ENCODE results near the gene SOCS3.

GRCh38 chr17:78345172-78345571 is 14.7 kb downstream of the SOCS3 start:
- TF ChIP-seq POLR2AphosphoS5 (IDR thresholded peaks at IDR 0.05; ENCODE audit: low read depth, low read length) (no peak), TAF1 (IDR thresholded peaks at IDR 0.05; ENCODE audit: borderline replicate concordance, insufficient read depth, low read length) (no peak), SIN3A (IDR thresholded peaks at IDR 0.05; ENCODE audit: borderline replicate concordance, insufficient read depth, low read length) (no peak), REST (IDR thresholded peaks at IDR 0.05; ENCODE audit: insufficient read depth in 1 of 2, low read depth in 2 of 2, low read length in 2 of 2) (no peak), FOXP2 (optimal IDR thresholded peaks at IDR 0.05; ENCODE audit: borderline replicate concordance, extremely low read depth, extremely low read length, insufficient read depth) (no peak)

All from PFSK-1 (cell line).